Ecto neural progenitor cell (in vitro differentiated cells): ENCODE measurements around the gene CDC42EP5.

Experiments
- DNase-seq: peaks from one replicate; pipeline ENCODE4 v3.0.0-alpha.2; 2018; ENCODE audit warnings: low spot score

Gene CDC42EP5

GRCh38 chr19:54462047-54462654 is 10.9 kb downstream of the CDC42EP5 start:
- no peak for DNase-seq

- no peak for DNase-seq
These were observed 11.5 kb downstream of the CDC42EP5 start for GRCh38 chr19:54461613-54462012.

GRCh38 chr19:54461210-54461609 is 11.9 kb downstream of the CDC42EP5 start:
- no peak for DNase-seq

GRCh38 chr19:54460230-54461005 is 12.7 kb downstream of the CDC42EP5 start:
- no peak for DNase-seq

GRCh38 chr19:54459282-54460229 is 13.5 kb downstream of the CDC42EP5 start:
- no peak for DNase-seq

GRCh38 chr19:54458648-54459281 is 14.3 kb downstream of the CDC42EP5 start:
- no peak for DNase-seq

- no peak for DNase-seq
These were observed 15.1 kb downstream of the CDC42EP5 start for GRCh38 chr19:54457773-54458647.

- DNase-seq, result no peak
These were observed 16.4 kb downstream of the CDC42EP5 start for GRCh38 chr19:54456423-54457373.

- no peak for DNase-seq
These were observed 17.2 kb downstream of the CDC42EP5 start for GRCh38 chr19:54455786-54456422.

- no peak for DNase-seq
These were observed 18.1 kb downstream of the CDC42EP5 start for GRCh38 chr19:54454781-54455675.

GRCh38 chr19:54453921-54454780 is 18.9 kb downstream of the CDC42EP5 start:
- DNase-seq, result no peak

GRCh38 chr19:54452626-54453025 is 20.5 kb downstream of the CDC42EP5 start:
- DNase-seq, result no peak

GRCh38 chr19:54451997-54452396 is 21.1 kb downstream of the CDC42EP5 start:
- no peak for DNase-seq

GRCh38 chr19:54451331-54451871 is 21.7 kb downstream of the CDC42EP5 start:
- DNase-seq, result no peak

GRCh38 chr19:54449701-54450069 is 23.4 kb downstream of the CDC42EP5 start:
- DNase-seq, result no peak

GRCh38 chr19:54448774-54449700 is 24.1 kb downstream of the CDC42EP5 start, which contains the start of gene LENG8:
LENG8 (plus strand) TSS chr19:54449199; CDS start chr19:54451345, 2,146 bp downstream.
- DNase-seq, result peak; percentile 97
